H9 (cell line): Measurements from ENCODE around the gene ADAM17. TPM values are rescaled to one million over a fixed set of nuclear protein-coding genes. Genes with fewer than 3 reads are reported as not detected.
A peak's percentile ranks its signal among the peaks of the same experiment; 100 is the strongest.

ENCODE experiments used
- DNase-seq: peaks from one replicate; pipeline ENCODE4 v3.0.0-alpha.2; 2017
- H2AFZ ChIP-seq: one replicate; pipeline ENCODE4 v1.6.1; 2013; ENCODE audit warnings: mild to moderate bottlenecking, low read length, control low read depth, moderate library complexity
- H2AK5ac ChIP-seq: 2 replicates; pipeline ENCODE4 v1.6.1; 2013; ENCODE audit warnings: low read length, control low read depth, mixed read lengths; ENCODE audit not compliant: insufficient read length
- H2BK120ac ChIP-seq: one replicate; pipeline ENCODE4 v1.6.1; 2013; ENCODE audit warnings: low read depth, mild to moderate bottlenecking, low read length, control low read depth, inconsistent platforms; ENCODE audit not compliant: poor library complexity, severe bottlenecking
- H2BK12ac ChIP-seq: 2 replicates; pipeline ENCODE4 v1.6.1; 2013; ENCODE audit warnings: low read length, control low read depth, mixed read lengths, low read depth; ENCODE audit not compliant: insufficient read length
- H2BK15ac ChIP-seq: 2 replicates; pipeline ENCODE4 v1.6.1; 2013; ENCODE audit warnings: low read depth, low read length, control low read depth
- H2BK20ac ChIP-seq: one replicate; pipeline ENCODE4 v1.6.1; 2013; ENCODE audit warnings: low read depth, mild to moderate bottlenecking, low read length, control low read depth, inconsistent platforms; ENCODE audit not compliant: poor library complexity, severe bottlenecking
- H2BK5ac ChIP-seq: 2 replicates; pipeline ENCODE4 v1.6.1; 2013; ENCODE audit warnings: low read length, control low read depth, mixed read lengths; ENCODE audit not compliant: insufficient read length
- H3K14ac ChIP-seq: 2 replicates; pipeline ENCODE4 v1.6.1; 2013; ENCODE audit warnings: low read length, control low read depth; ENCODE audit not compliant: insufficient read depth
- H3K18ac ChIP-seq: 2 replicates; pipeline ENCODE4 v1.6.1; 2013; ENCODE audit warnings: low read depth, mild to moderate bottlenecking, mixed read lengths, low read length, control low read depth; ENCODE audit not compliant: insufficient read length
- H3K23ac ChIP-seq: 2 replicates; pipeline ENCODE4 v1.6.1; 2013; ENCODE audit warnings: low read length, control low read depth, mixed read lengths, low read depth; ENCODE audit not compliant: insufficient read length
- H3K23me2 ChIP-seq: 2 replicates; pipeline ENCODE4 v1.6.1; 2013; ENCODE audit warnings: low read depth, mild to moderate bottlenecking, mixed read lengths, low read length, control low read depth; ENCODE audit not compliant: insufficient read length, poor library complexity, severe bottlenecking
- H3K27ac ChIP-seq: 2 replicates; pipeline ENCODE4 v1.5.1; 2013; ENCODE audit warnings: low read length, control low read depth, mixed read lengths, low read depth; ENCODE audit not compliant: insufficient read length
- H3K27me3 ChIP-seq: 2 replicates; pipeline ENCODE4 v1.6.1; 2013; ENCODE audit warnings: low read length, control low read depth, inconsistent platforms; ENCODE audit not compliant: insufficient read depth
- H3K4ac ChIP-seq: 2 replicates; pipeline ENCODE4 v1.6.1; 2013; ENCODE audit warnings: low read depth, mild to moderate bottlenecking, control low read depth, inconsistent platforms, low read length, moderate library complexity
- H3K4me1 ChIP-seq: 2 replicates; pipeline ENCODE4 v1.6.1; 2013; ENCODE audit warnings: low read length, control low read depth, inconsistent platforms; ENCODE audit not compliant: insufficient read depth
- H3K4me2 ChIP-seq: 2 replicates; pipeline ENCODE4 v1.6.1; 2013; ENCODE audit warnings: low read length, control low read depth, mixed read lengths; ENCODE audit not compliant: insufficient read length, insufficient read depth
- H3K56ac ChIP-seq: 2 replicates; pipeline ENCODE4 v1.6.1; 2013; ENCODE audit warnings: low read depth, mild to moderate bottlenecking, mixed read lengths, low read length, control low read depth; ENCODE audit not compliant: insufficient read length
- H3K79me1 ChIP-seq: 2 replicates; pipeline ENCODE4 v1.6.1; 2013; ENCODE audit warnings: low read depth, mild to moderate bottlenecking, moderate library complexity, low read length, control low read depth, inconsistent platforms; ENCODE audit not compliant: insufficient read depth, poor library complexity, severe bottlenecking
- H3K79me2 ChIP-seq: 2 replicates; pipeline ENCODE4 v1.6.1; 2013; ENCODE audit warnings: low read length, control low read depth, inconsistent platforms; ENCODE audit not compliant: insufficient read depth
- H3K9ac ChIP-seq: 2 replicates; pipeline ENCODE4 v1.6.1; 2013; ENCODE audit warnings: low read length, control low read depth, mixed read lengths; ENCODE audit not compliant: insufficient read length; ENCODE audit errors: extremely low read depth
- H3K9me3 ChIP-seq: one replicate; pipeline ENCODE4 v1.6.1; 2013; ENCODE audit warnings: low read depth, low read length, inconsistent platforms; ENCODE audit not compliant: control insufficient read depth
- H3T11ph ChIP-seq: one replicate; pipeline ENCODE4 v1.6.1; 2013; ENCODE audit warnings: mild to moderate bottlenecking, low read length, control low read depth, inconsistent platforms
- H4K20me1 ChIP-seq: one replicate; pipeline ENCODE4 v1.6.1; 2013; ENCODE audit not compliant: control insufficient read depth, insufficient read length, insufficient read depth
- H4K5ac ChIP-seq: 2 replicates; pipeline ENCODE4 v1.6.1; 2013; ENCODE audit warnings: low read depth, mild to moderate bottlenecking, mixed read lengths, low read length, control low read depth; ENCODE audit not compliant: insufficient read length
- H4K8ac ChIP-seq: replicated peaks from 2 replicates; pipeline ENCODE4 v1.6.1; 2013; ENCODE audit warnings: low read length, control low read depth, mixed read lengths, low read depth; ENCODE audit not compliant: insufficient read length
- H4K91ac ChIP-seq: 2 replicates; pipeline ENCODE4 v1.6.1; 2013; ENCODE audit warnings: low read depth, mild to moderate bottlenecking, moderate library complexity, mixed read lengths, low read length, control low read depth; ENCODE audit not compliant: insufficient read length
- H3K27ac Mint-ChIP-seq, 3 experiments: 2 replicates in 2 of 3; 3 replicates in 1 of 3; pipeline ENCODE4 v1.8.0; 2020 to 2021; ENCODE audit warnings: mixed read lengths in 3 of 3, mild to moderate bottlenecking in 1 of 3, moderate library complexity in 1 of 3
- H3K27me3 Mint-ChIP-seq: 2 replicates; pipeline ENCODE4 v1.8.0; 2021; ENCODE audit warnings: low read depth, mild to moderate bottlenecking, moderate library complexity, mixed read lengths
- H3K36me3 Mint-ChIP-seq, 3 experiments: 2 replicates in 2 of 3; 3 replicates in 1 of 3; pipeline ENCODE4 v1.8.0; 2020 to 2021; ENCODE audit warnings: low read depth in 3 of 3, mixed read lengths in 3 of 3; ENCODE audit not compliant: insufficient read depth in 1 of 3
- H3K4me1 Mint-ChIP-seq, 2 experiments: 2 replicates each; pipeline ENCODE4 v1.8.0; 2020; ENCODE audit warnings: mixed read lengths in 2 of 2
- H3K4me3 Mint-ChIP-seq, 2 experiments: 2 replicates in 1 of 2; 3 replicates in 1 of 2; pipeline ENCODE4 v1.8.0; 2020 to 2021; ENCODE audit warnings: mild to moderate bottlenecking in 2 of 2, mixed read lengths in 2 of 2, moderate library complexity in 1 of 2
- H3K9me3 Mint-ChIP-seq, 2 experiments: 2 replicates in 1 of 2; 3 replicates in 1 of 2; pipeline ENCODE4 v1.8.0; 2020; ENCODE audit warnings: mild to moderate bottlenecking in 2 of 2, mixed read lengths in 2 of 2, moderate library complexity in 1 of 2
- CTCF ChIP-seq: fragments of 200-600 bp; sonication (generic); conservative IDR thresholded peaks from 3 replicates; pipeline ENCODE4 v1.8.0; 2021; ENCODE audit warnings: antibody characterized with exemption, mild to moderate bottlenecking
- WGBS: extraction: QIAGEN DNeasy Blood & Tissue Kit; methylation state at CpG from one replicate; pipeline ENCODE4 v1.1.7; 2013; ENCODE audit warnings: missing lambda C conversion rate, low lambda C conversion rate, mixed read lengths; ENCODE audit not compliant: insufficient read length; ENCODE audit errors: extremely low coverage; 5-methylcytosine and 5-hydroxymethylcytosine counted together
- total RNA-seq: library from RNA; stranded (reverse); gene quantifications from 2 replicates; pipeline ENCODE4 v1.2.1, GENCODE V29; 2021

ADAM17 gene
- total RNA-seq, 1 experiment from 2014 or later: 26.3 TPM

GRCh38 chr2:9474361-9475057, 81.1 kb downstream of the ADAM17 start, which contains the start of gene IAH1:
Gene IAH1 (plus strand): TSS chr2:9474551. CDS start chr2:9474567, 16 bp downstream.
- Histone ChIP-seq H4K8ac (no peak within 1 kb of the TSS), H3K4ac (no peak within 1 kb of the TSS), H3T11ph (no peak within 1 kb of the TSS), H2BK12ac (no peak within 1 kb of the TSS), H2AK5ac (no peak within 1 kb of the TSS), H3K23me2 (peaks cover 9% of the 10 kb centered on the region), H4K5ac (no peak within 1 kb of the TSS), H3K4me2 (peak within 1 kb of the TSS; percentile 69), H4K20me1 (no peaks in the 10 kb centered on the region), H3K23ac (no peak within 1 kb of the TSS), H3K79me2 (no peaks in the 10 kb centered on the region), H4K91ac (no peak within 1 kb of the TSS), H3K4me1 (no peaks in the 10 kb centered on the region), H2BK20ac (no peak within 1 kb of the TSS), H3K14ac (peak within 1 kb of the TSS; percentile 6; the same call in 1 of the 2 replicates), H3K9ac (peak within 1 kb of the TSS; percentile 20), H3K27me3 (no peaks in the 10 kb centered on the region), H3K9me3 (no peaks in the 10 kb centered on the region), H3K27ac (no peak within 1 kb of the TSS), H3K79me1 (no peaks in the 10 kb centered on the region), H3K18ac (peak within 1 kb of the TSS; percentile 11), H2BK15ac (no peak within 1 kb of the TSS), H2BK120ac (no peak within 1 kb of the TSS), H2BK5ac (no peak within 1 kb of the TSS), H2AFZ (no peak within 1 kb of the TSS), H3K56ac (no peak within 1 kb of the TSS)
- peaks cover 4% of the 10 kb centered on the region for H3K27me3 Mint-ChIP-seq
- peaks cover 3 to 9% of the 10 kb centered on the region in 2 experiments; a peak in 3 of 5 replicates for H3K9me3 Mint-ChIP-seq
- peak within 1 kb of the TSS; percentile 68 to 76 for H3K4me3 Mint-ChIP-seq
- DNase-seq: peak; percentile 51
- H3K36me3 Mint-ChIP-seq: peaks cover 14 to 42% (median 38%) of the 10 kb centered on the region in 3 experiments; a peak in 6 of 7 replicates
- H3K4me1 Mint-ChIP-seq: peaks cover 19 to 21% of the 10 kb centered on the region in 2 experiments
- no CpG with 5 or more reads among the region's 91 CpGs for WGBS
- peak within 1 kb of the TSS in 1 of 3 experiments; percentile 5; a peak in 1 of 7 replicates for H3K27ac Mint-ChIP-seq
- TF ChIP-seq CTCF: no peak
